Erythroblast (primary cell): ENCODE measurements around the gene SSR1.

ENCODE experiments used
- GATA1 ChIP-seq: IDR thresholded peaks from 2 replicates; pipeline ENCODE4 v1.6.1; 2011; ENCODE audit warnings: low read depth, mild to moderate bottlenecking, control low read depth, low read length, moderate library complexity
- POLR2A ChIP-seq: IDR thresholded peaks from 2 replicates; pipeline ENCODE4 v1.6.1; 2011; ENCODE audit warnings: mild to moderate bottlenecking, low read length

DNA sequence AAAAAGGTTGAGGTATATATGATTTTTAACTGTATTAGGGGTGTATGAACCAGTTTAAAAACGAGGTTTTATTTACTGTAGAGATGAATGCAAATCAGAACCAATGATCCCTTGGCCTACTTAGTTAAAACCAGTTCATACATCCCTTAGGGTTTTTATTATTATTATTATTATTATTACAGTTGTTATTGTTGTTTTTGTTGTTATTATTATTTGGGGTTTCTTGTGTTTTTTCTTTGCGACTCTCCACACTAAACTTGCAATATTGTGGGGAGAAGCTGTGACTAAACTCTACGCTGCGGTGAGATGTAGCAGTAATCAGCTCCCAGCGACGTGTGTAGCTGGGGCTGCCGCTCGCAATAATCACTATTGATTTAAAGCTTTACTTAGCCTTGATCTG is 62.2 kb downstream of the SSR1 start:
- TF ChIP-seq POLR2A (no peak), GATA1 (no peak)
